Tibial nerve (tissue), 4 donors: Measurements from ENCODE around the gene DRICH1.

Experiments
- EP300 ChIP-seq, 2 donors: sonication (generic); formaldehyde crosslinking; IDR thresholded peaks; one replicate each; pipeline ENCODE4 v1.6.1; 2017; ENCODE audit warnings: antibody characterized with exemption in 2 of 2, mild to moderate bottlenecking in 1 of 2
- TF ChIP-seq, protein P1 (sequence below), 5 experiments: fragments of 200-600 bp in 3 of 5; fragments of 450-650 bp in 2 of 5; sonication (generic) in 3 of 5; IDR thresholded peaks; one replicate each; pipeline ENCODE4 v1.5.1; 2016 to 2019; ENCODE audit warnings: antibody characterized with exemption in 5 of 5, mild to moderate bottlenecking in 3 of 5, moderate library complexity in 2 of 5

- no peak for TF ChIP-seq EP300 (IDR thresholded peaks at IDR 0.05)
- TF ChIP-seq, protein P1, sequence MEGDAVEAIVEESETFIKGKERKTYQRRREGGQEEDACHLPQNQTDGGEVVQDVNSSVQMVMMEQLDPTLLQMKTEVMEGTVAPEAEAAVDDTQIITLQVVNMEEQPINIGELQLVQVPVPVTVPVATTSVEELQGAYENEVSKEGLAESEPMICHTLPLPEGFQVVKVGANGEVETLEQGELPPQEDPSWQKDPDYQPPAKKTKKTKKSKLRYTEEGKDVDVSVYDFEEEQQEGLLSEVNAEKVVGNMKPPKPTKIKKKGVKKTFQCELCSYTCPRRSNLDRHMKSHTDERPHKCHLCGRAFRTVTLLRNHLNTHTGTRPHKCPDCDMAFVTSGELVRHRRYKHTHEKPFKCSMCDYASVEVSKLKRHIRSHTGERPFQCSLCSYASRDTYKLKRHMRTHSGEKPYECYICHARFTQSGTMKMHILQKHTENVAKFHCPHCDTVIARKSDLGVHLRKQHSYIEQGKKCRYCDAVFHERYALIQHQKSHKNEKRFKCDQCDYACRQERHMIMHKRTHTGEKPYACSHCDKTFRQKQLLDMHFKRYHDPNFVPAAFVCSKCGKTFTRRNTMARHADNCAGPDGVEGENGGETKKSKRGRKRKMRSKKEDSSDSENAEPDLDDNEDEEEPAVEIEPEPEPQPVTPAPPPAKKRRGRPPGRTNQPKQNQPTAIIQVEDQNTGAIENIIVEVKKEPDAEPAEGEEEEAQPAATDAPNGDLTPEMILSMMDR (IDR thresholded peaks at IDR 0.05) = no peak
Measured at GRCh38 chr22:23652711-23653110, 20.6 kb upstream of the DRICH1 start.
